DMS 273 (cell line): ENCODE measurements around the gene HPSE2.
"Not testable (repeated sequence)": the region's sequence is repeated elsewhere in the genome, so short reads cannot be mapped to it uniquely, and the experiment has no call there.

Experiments
- DNase-seq: peaks from one replicate; lab custom pipeline; 2025; ENCODE audit not compliant: unreplicated experiment; lab: John Stamatoyannopoulos, UW

The HPSE2 gene

GRCh38 chr10:99170116-99170675 is 65.5 kb downstream of the HPSE2 start:
- no peak for DNase-seq

- no peak for DNase-seq
Measured at GRCh38 chr10:99161165-99161564, 74.5 kb downstream of the HPSE2 start.

DNA sequence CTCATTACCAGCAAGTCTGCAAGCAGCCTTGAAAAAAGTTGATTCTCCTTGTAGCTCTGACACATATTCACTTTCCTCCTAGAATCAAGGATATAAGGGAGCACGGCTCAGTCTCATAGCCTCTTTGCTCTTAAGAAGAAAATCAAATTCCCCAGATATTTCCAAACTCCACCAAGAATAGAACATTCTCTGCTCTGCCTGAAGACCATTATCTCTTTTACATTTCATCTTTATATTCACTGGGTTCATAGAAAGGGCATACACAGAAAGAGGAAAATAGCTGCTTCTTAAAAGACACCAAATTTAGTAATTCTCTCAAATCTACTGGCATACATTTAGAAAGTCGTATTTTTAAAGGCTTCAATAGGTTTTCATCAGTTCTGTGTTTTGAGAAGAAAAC is 92.0 kb downstream of the HPSE2 start:
- no peak for DNase-seq

DNA sequence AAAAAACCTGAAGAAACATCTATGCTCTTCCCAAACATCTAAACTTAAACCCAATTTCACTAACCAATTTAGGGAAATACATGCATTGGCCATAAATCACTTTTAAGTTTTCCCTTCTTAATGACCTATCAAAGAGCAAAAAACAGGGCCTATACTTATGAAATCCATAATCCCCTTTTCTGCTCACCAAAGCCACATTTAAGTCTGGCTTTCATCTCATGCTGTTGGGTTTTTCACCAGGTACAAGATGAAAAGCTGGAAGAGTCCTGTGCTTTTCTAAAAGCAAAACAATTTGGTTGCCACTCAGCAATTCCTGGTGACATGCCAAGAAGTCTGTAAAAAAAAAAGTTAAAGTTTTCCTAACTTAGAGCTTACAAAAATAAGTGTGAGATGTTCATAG is 92.6 kb downstream of the HPSE2 start:
- no peak for DNase-seq

DNA sequence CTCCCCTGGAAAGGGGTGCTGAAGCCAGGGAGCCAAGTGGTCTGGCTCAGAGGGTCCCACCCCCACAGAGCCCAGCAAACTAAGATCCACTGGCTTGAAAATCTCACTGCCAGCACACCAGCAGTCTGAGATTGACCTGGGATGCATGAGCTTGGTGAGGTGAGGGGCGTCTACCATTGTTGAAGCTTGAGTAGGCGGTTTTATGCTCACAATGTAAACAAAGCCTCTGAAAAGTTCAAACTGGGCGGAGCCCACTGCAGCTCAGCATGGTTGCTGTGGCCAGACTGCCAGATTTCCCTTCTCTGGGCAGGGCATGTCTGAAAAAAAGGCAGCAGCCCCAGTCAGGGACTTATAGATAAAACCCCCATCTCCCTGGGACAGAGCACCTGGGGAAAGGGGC is 102.8 kb downstream of the HPSE2 start:
- DNase-seq, result not testable (repeated sequence)

- DNase-seq, result peak; percentile 55
Measured at GRCh38 chr10:99125879-99126278, 109.8 kb downstream of the HPSE2 start.

- no peak for DNase-seq
Measured at GRCh38 chr10:99124376-99124775, 111.3 kb downstream of the HPSE2 start.

DNA sequence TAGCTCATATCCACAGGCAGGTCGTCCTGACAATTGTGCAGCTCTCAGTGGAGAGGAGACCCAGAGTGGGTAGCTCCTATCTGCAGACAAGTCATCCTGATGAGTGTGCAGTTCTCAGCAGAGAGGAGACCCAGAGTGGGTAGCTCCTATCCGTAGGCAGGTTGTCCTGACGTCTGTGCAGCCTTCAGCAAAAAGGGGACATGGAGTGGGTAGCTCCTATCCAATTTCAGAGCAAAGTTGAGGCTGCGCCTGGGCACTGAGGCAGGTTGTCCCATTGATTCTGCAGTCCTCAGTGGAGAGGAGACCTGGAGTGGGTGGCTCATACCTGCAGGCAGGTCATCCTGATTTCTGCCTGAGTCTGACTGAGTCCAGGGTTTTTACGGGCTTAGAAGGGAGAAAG is 111.8 kb downstream of the HPSE2 start:
- DNase-seq, result no peak

GRCh38 chr10:99123336-99123735 is 112.3 kb downstream of the HPSE2 start:
- DNase-seq, result no peak

DNA sequence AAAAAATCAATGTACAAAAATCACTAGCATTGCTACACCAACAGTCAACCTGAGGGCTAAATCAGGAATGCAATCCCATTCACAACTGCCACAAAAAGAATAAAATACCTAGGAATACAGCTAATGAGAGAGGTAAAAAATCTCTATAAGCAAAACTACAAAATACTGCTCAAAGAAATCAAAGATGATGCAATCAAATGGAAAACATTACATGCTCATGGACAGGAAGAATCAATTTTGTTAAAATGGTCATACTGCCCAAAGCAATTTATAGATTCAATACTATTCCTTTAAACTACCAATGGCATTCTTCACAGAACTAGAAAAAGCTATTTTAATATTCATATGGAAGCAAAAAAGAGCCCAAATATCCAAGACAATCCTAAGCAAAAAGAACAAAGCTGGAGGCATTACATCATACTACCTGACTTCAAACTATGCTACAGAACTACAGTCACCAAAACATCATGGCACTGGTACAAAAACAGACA is 116.3 kb downstream of the HPSE2 start:
- DNase-seq, result no peak

DNA sequence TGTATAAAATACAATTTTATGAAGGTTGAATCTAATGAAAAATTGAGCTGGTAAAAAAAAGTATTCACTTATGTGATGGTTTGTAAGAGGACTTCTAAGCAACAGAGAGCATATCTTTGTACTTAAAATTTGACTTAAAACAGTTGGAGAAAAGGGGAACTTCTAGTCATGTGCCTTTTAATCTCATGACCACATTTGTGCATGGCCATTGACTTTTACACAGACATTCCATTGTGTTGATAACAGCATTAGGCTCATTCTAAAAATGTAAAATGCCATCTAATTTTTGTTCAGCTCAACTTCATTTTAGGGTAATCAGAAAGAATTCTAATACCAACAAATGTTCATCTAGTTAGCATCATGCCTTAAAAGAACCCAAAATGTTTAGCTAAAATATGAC is 119.9 kb downstream of the HPSE2 start:
- DNase-seq, result no peak

- DNase-seq, result no peak
Measured at GRCh38 chr10:99085358-99085757, 150.3 kb downstream of the HPSE2 start.

DNA sequence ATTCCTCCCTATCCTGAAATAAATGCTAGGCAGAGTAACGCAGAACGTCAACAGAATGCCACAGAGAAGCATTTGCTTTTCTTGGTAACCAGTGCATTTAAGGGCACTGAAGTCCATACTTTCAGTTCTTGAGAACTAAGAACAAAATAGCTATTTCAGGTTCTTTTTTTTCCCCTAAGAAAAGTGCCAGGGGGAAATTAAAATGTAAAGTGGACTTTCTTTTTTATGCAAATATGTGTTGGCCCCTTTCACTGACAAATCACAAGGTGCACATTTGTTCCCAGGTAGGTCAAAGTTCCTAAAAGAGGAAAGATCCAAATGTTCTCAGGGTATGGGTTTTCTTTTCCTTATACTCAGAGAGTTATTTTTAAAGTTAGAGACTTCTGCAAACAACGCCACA is 151.5 kb downstream of the HPSE2 start:
- no peak for DNase-seq

DNA sequence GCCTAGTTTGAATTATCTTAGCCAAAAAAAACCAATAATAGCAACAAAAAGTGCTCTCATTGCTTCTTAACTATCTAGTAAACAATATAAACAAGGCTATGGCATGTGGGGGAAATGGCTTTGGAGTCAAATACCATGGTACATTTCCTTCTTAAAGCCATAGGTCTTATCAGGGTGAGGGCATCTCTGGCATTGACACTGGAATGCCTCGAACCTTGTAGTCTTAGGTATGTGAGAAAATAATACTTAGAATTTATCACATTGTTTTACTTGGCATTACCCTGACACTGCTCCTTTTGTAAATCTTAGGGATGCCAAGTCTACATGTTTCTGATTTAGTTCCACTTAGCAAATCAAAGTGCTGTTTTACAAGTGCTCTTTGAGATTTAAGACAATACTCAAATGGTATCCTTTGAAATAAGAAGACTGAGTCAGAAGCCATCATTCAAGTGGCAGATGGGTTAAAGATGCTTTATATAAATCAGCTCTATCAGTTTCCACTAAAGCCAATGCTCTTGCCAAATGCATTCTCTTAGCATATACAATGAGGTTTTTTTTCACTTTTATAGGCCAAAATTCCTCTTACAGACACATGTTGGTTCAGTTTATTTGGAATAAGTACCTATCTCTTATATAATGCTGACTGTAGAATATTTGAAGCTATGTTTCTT is 155.2 kb downstream of the HPSE2 start:
- no peak for DNase-seq

DNA sequence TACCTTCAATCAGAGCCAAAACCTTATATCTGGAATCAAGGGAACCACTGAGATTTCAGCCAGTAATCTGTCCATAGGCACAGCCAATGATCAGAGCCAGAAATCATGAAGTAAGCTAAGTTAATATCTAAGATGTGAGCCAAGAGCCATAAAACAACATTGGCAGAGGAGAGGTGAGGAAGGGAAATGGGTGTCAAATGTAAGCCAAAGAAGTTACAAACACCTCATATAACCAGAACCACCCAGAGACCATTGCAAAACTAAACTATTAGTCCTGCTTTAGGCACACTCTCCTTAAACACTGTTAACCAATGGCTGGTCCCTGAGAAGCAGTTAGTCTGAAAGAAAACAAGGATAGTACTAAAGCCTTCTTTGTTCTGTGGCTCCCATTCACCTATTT is 173.1 kb downstream of the HPSE2 start:
- DNase-seq, result no peak

DNA sequence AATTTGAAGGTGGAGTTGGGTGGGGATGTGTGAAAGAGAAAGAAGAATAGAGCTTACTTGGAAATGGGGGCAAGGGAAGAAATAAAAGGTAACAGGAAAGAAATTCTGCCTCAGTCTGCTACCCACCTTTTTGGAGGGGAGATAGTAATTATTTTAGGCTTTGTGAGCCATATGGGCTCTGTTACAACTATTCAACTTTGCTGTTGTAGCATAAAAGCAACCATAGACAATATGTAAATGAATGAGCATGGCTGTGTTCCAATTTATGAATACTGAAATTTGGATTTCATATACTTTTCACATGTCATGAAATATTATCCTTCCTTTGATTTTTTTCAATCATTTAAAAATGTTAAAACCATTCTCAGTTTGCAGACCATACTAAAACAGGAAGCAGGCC is 176.9 kb downstream of the HPSE2 start:
- no peak for DNase-seq

- DNase-seq, result peak; percentile 10
Measured at GRCh38 chr10:99057936-99058690, 177.5 kb downstream of the HPSE2 start.

- no peak for DNase-seq
Measured at GRCh38 chr10:99045671-99046070, 190.0 kb downstream of the HPSE2 start.

DNA sequence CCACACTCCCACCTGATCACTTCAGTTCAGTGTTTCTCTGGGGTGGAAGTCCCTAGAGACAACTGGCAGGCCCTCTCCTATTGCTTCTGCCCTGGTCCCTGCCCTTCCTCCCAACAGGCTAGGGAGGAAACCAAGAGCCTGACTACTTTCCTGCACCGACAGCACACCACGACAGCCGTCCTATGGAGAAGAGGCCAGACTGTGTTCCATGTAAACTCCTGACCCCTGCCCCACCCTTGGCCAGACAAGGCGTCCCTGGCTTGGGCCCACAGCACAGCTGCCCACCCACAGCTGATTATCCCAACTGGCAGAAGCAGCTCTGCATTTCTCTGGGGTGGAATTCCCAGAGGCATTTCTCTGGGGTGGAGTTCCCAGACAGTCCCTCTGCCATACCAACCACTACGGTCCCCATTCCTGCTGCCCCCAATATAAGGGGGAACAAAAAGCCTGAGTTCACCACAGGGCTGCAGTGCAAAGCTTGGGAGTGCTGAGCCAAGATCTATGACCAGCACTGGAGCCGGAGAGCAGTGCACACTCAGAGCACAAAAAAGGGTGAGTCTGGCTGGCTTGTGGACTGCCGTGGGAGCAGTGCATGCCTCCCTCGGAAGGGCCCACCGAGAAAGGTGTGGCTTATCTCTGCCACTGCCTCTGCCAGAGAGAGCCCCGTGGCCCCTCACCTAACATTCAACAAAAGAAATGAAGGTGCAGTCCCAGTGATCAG is 193.4 kb downstream of the HPSE2 start:
- no peak for DNase-seq

GRCh38 chr10:99041468-99041867 is 194.2 kb downstream of the HPSE2 start:
- no peak for DNase-seq

DNA sequence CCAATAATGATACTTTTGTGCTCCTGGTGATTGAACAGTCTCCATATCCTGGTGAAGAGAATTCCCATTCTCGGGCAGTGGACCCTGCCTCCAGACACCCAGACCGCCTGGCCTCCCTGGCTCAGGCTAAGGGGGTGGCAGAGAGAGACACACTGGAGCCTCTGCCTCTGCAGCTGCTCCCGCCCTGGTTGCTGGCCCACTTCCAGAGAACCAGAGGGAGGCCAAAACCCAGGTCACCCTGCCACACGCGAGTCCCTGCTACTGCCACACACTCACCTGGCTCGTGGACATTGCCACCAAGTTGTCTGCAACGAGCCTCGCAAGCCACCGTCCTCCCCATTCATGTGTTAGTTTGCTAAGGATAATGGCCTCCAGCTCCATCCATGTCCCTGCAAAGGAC is 221.8 kb downstream of the HPSE2 start:
- no peak for DNase-seq

DNA sequence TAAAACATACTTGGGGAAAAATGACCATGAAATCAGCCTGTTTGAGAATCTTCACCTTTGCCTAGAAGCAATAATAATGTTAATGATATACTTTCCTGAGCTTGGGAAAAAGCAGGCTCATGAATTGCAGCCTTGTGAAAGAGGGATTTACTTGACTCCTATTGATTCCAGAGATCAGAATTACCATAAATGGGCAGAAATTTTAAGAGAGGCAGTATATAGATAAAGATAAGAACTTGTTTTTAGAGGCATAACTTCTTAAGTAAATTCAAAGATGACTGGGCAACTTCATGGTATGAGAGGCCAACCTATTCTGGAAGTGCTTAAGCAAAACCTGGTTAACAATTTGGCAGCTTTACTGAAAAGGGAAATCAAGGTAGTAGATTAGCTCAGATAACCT is 225.4 kb downstream of the HPSE2 start:
- no peak for DNase-seq
